NCI-H2081 treated with DMSO at 0.1 percent for 48 hours (cell line): Measurements from ENCODE around the gene CASTOR1.

Experiments used
- DNase-seq: peaks from one replicate; lab custom pipeline; 2025; lab: John Stamatoyannopoulos, UW

The CASTOR1 gene

DNA sequence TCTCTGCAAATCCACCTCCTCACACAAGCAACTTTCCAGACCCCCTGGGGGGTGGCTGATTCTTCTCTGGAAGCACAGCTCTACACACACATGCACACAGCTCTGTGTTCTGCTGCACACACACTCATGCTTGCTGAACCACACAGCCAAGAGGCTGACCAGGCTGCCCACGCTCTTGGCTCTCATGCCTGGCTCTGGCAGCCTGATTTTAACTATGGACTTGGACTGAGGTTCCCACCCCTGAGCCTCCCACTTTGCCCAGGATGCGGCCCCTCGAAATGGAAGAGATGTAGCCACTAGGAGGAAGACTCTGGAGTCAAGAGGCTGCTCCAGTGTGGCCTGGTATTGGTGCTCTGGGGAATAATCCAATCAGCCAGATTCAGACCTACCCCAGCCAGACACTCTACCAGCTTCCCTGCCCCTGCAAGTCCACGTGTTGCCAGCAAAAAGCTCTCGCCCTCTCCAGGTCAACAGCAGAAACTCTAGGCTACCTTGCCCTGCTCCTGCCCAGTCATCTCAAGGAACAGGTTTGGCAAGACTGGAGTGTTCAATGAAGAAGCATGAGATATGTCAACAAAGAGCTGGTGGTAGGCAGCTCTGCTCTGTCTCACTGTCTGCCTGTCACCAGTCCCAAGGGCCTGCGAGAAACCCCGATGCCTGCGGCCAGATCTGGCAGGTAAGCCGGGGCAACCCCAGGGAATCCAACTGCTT lies 8.8 kb upstream of the CASTOR1 start:
- no peak for DNase-seq

DNA sequence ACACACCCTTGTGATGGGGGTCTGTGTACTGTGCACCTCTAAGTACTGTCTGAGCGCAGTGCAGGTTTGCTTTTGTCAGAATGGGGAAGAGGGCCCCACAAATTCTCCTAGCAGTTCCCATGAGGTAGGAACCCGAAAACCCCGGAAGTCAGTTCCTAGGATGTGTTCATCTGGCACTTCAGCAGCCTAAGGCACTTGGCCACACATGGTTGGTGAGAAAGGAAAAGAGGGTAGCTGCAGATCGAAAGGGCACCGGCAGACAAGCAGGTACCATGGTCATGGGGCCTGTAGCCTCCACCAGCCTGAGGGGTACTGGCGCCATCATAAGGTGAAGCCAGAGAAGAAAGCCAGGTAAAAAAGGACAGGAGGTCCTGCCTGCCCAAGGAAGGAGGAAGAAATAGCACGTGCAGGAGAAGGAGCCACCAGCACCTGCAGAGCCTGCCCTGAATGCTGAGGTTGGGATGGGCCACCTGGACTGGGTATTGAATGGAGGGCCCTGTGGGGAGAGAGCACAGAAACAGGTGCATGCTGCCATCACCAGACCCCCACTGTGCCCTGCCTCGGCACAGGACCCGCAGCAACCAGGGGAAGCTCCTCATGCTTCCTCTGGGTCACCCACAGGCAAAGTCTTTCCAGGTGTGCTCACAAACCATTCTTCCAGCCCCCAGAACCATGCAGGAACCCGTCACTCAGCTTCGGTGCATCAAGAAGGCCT lies 8.1 kb upstream of the CASTOR1 start:
- DNase-seq, result no peak

- DNase-seq, result no peak
These were observed 7.5 kb upstream of the CASTOR1 start for GRCh38 chr22:30296833-30297232.

DNA sequence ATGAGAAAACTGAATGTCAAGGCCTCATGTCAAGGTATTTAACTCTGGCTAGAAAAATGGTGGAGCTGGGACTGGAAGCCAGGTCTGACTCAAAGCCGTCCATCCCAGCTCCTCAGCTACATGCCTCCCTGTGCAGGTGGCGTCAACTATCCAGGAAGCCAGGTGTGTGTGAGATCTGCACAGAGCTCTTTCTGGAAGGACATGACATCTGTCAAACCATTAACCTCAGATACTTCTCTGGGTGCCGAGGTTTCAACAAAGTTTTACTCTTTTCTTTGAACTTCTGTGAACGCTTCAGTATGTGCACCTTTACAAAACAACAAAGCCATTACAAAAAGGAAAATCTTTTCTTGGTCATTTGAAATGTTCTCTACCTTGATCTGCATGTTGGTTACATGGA lies 7.0 kb upstream of the CASTOR1 start:
- DNase-seq, result no peak

GRCh38 chr22:30295576-30295975 lies 6.3 kb upstream of the CASTOR1 start:
- no peak for DNase-seq

DNA sequence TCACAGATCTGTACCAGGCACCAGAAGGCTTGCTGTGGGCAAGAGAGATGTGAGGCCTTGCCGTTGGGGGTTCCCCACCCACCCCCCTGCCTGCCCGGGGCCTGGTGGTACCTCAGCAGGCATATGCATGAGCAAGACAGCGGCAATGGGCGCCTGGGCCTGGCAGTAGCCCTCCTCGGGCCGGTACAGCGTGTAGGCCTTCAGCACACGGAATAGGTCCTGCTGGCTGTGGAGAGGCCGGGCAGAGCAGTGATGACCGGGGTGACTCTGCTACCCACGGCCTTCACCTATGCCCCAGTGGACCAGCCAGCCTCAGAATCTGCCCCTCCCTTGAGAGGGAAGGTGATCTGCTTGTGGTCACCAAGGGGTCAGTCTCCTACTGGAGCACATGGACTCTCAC lies 5.5 kb upstream of the CASTOR1 start:
- DNase-seq, result no peak

GRCh38 chr22:30294066-30294465 lies 4.8 kb upstream of the CASTOR1 start:
- no peak for DNase-seq

DNA sequence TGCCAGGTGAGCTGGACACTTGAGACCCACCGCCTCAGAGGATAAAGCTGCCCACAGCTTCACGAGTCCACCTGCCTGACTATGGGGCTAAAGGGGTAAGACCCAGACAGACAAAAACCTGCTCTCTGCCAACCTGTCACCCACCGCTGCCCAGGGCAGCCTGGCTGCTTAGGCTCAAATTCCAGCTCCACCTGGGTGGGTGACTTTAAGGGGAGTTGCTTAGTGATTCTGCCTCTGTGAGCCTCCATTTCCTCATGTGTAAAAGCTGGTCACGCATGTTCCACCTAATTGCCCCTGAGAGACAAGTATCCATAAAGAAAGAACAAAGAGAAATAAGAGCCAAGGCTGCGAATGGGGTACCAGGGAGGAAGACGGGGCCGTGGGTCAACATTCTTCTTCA lies 3.7 kb upstream of the CASTOR1 start:
- no peak for DNase-seq

DNA sequence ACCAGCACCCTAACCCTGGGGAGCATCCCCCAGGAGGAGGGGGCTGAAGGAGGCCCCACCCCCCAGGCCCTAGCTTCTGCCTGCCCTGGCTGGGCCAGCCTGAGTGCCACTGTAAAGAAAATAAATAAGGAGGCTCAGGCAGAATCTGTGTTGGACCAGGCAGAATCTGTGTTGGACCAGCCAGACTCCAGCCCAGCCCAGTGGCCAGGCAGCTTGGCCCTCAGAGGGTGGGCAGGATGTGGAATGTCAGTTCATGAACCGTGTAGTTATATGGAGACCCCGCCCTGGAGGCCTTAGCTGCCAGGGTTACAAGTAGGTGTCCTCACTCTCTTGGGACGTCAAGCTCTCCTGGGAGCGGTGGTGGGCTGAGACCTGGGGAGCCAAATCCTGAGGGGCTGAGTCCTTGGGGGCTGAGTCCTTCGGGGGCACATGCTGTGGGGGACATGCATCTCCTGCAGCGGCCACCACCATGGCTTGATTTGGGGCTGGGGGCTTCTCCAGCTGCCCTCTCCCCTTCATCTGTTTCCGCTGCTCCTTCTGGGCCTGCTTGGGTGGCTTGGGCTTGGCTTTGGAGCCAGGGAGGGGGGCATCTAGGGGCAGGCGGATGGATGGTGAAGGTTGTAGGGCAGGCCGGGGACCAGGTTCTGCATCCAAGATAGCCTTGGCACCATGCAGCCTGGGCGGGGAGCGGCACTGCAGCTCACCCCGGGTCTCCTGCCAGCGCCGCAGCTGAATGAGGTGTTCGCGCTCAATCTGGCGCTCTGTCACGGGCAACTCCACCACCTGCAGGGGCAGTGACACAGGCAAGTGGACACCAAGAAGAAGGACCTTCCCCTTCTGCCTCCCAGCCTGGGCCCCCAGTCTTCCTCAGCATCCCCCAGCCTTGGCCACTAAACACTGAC lies 3.0 kb upstream of the CASTOR1 start:
- DNase-seq, result no peak

GRCh38 chr22:30291058-30291892 lies 2.0 kb upstream of the CASTOR1 start:
- DNase-seq, result no peak

- DNase-seq, result no peak
These were observed 1.2 kb upstream of the CASTOR1 start for GRCh38 chr22:30290342-30291057.

DNA sequence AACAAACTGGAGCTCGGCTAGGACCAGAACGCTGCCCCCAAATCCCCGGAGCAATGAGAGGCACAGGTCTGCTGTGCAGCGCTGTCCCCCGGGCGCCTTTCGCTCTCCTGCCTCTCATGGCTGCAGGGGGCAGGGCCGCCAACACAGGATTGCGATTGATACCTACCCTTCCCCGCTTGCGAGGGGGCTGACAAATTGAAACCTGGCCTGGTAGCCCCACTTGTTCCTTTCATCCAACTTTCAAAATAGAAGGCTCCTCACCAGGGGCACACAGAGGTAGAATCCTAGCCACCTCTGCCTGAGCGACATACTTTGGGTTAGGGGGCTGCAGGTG lies 642 bp upstream of the CASTOR1 start:
- no peak for DNase-seq

- DNase-seq, result no peak
These were observed 725 bp downstream of the CASTOR1 start for GRCh38 chr22:30288419-30289140.

- no peak for DNase-seq
These were observed 1.5 kb downstream of the CASTOR1 start for GRCh38 chr22:30287648-30288418.

GRCh38 chr22:30286813-30287647 lies 2.3 kb downstream of the CASTOR1 start:
- DNase-seq, result no peak

DNA sequence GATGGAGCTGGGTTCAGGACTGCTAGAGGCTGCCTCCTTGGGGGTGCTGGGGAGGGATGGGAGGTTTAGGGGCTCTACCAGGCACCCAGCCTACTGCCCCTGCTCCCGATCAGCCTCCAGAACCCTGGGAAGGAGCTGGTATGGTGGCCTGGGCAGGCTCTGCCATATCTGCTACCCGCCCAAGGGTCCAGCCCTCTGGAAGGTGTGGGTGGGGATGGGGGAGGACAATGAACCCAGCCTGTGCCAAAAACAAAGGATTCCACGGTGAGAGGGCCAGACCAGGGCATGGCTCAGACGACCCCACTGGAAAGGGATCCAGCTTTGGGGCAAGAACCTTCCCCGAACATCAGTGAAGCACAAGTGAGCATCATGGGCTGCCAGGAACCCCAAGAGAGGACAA lies 3.0 kb downstream of the CASTOR1 start:
- no peak for DNase-seq

DNA sequence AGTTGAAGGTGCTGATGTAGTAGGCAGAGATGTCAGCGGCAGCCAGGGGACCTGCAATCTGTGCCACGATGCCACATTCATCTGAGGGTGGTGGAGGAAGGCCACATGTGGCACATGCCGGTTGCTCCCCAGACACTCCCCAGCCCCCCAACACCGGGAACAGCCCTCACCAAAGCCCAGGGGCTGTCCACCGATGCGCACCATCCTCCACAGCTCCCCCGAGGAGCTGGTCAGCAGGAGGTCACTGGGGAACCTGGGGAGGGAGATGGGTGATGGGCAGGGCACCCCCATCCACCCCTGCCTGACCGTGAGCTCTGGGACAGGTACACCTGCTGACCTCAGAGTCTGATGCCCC lies 3.5 kb downstream of the CASTOR1 start:
- DNase-seq, result no peak

- no peak for DNase-seq
These were observed 4.0 kb downstream of the CASTOR1 start for GRCh38 chr22:30285176-30285845.
